ENCODE measurements around the gene RGPD6.
"Not testable (repeated sequence)": the region's sequence is repeated elsewhere in the genome, so short reads cannot be mapped to it uniquely, and the experiment has no call there.

DNA sequence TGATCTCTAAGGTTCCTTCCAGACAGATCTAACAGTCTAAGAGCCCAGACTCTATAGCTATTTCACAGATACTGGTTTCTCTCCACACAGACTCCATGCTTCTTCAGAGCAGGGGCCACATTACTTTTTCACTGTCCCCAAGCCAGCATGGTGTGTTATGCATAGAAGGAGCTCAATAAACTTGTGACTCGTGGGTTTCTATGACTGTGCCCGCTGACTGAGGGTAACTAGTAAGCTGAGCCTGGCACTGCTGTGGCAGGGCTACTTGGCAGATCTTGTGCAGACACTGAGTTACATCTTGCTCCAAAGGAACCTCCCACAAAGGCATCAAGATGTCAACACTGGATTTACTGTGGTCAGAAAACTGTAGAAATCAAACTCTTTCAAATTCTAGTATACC, 15.0 kb upstream of the RGPD6 start:
- TF ChIP-seq, protein P1, sequence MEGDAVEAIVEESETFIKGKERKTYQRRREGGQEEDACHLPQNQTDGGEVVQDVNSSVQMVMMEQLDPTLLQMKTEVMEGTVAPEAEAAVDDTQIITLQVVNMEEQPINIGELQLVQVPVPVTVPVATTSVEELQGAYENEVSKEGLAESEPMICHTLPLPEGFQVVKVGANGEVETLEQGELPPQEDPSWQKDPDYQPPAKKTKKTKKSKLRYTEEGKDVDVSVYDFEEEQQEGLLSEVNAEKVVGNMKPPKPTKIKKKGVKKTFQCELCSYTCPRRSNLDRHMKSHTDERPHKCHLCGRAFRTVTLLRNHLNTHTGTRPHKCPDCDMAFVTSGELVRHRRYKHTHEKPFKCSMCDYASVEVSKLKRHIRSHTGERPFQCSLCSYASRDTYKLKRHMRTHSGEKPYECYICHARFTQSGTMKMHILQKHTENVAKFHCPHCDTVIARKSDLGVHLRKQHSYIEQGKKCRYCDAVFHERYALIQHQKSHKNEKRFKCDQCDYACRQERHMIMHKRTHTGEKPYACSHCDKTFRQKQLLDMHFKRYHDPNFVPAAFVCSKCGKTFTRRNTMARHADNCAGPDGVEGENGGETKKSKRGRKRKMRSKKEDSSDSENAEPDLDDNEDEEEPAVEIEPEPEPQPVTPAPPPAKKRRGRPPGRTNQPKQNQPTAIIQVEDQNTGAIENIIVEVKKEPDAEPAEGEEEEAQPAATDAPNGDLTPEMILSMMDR (conservative IDR thresholded peaks at IDR 0.05; ENCODE audit: low read length) = not testable (repeated sequence)
- TF ChIP-seq EZH2phosphoT487 (IDR thresholded peaks at IDR 0.05; ENCODE audit: borderline replicate concordance, low read depth, low read length) = not testable (repeated sequence)
